Brain microvascular endothelial cell (primary cell): ENCODE data around the gene FSTL5.
A peak's percentile ranks its signal among the peaks of the same experiment; 100 is the strongest.

Experiments
- DNase-seq: peaks from one replicate; pipeline ENCODE4 v3.0.0-alpha.2; 2020
- H3K27ac ChIP-seq: fragments of 250-450 bp; sonication (Bioruptor Pico); 2 replicates; pipeline ENCODE4 v1.5.1; 2020; ENCODE audit warnings: mild to moderate bottlenecking, moderate library complexity
- H3K27me3 ChIP-seq: fragments of 250-450 bp; sonication (Bioruptor Pico); replicated peaks from 2 replicates; pipeline ENCODE4 v1.5.1; 2020; ENCODE audit warnings: mild to moderate bottlenecking
- H3K36me3 ChIP-seq: fragments of 250-450 bp; sonication (Bioruptor Pico); replicated peaks from 2 replicates; pipeline ENCODE4 v1.5.1; 2020; ENCODE audit warnings: mild to moderate bottlenecking
- H3K4me3 ChIP-seq: 2 replicates; pipeline ENCODE4 v1.5.1; 2011; ENCODE audit warnings: low read depth, mild to moderate bottlenecking, control low read depth, low read length, moderate library complexity
- in situ Hi-C: cut with HindIII; loops from 2 replicates; pipeline ENCODE4 v1.10.0; 2017; ENCODE audit warnings: low sequenced_read_pairs, low pct_ligation_motif_present
- TF ChIP-seq, protein P1 (sequence below): IDR thresholded peaks from 2 replicates; pipeline ENCODE4 v1.5.1; 2011; ENCODE audit warnings: low read depth, mild to moderate bottlenecking, moderate library complexity, low read length, control low read depth, inconsistent platforms; ENCODE audit errors: missing control alignments

The FSTL5 gene

GRCh38 chr4:161850631-161851030 is 313.2 kb downstream of the FSTL5 start:
- in situ Hi-C loops: no loop called here
- no peaks in the 10 kb centered on the region for H3K36me3 ChIP-seq
- H3K4me3 ChIP-seq: no peak overlapping the region
- no peaks in the 10 kb centered on the region for H3K27me3 ChIP-seq
- no peak for DNase-seq
- H3K27ac ChIP-seq: no peak overlapping the region
- TF ChIP-seq, protein P1, sequence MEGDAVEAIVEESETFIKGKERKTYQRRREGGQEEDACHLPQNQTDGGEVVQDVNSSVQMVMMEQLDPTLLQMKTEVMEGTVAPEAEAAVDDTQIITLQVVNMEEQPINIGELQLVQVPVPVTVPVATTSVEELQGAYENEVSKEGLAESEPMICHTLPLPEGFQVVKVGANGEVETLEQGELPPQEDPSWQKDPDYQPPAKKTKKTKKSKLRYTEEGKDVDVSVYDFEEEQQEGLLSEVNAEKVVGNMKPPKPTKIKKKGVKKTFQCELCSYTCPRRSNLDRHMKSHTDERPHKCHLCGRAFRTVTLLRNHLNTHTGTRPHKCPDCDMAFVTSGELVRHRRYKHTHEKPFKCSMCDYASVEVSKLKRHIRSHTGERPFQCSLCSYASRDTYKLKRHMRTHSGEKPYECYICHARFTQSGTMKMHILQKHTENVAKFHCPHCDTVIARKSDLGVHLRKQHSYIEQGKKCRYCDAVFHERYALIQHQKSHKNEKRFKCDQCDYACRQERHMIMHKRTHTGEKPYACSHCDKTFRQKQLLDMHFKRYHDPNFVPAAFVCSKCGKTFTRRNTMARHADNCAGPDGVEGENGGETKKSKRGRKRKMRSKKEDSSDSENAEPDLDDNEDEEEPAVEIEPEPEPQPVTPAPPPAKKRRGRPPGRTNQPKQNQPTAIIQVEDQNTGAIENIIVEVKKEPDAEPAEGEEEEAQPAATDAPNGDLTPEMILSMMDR: no peak

GRCh38 chr4:161841759-161842158 is 322.0 kb downstream of the FSTL5 start:
- in situ Hi-C loops: no loop called here
- no peak for DNase-seq
- H3K36me3 ChIP-seq: no peaks in the 10 kb centered on the region
- no peaks in the 10 kb centered on the region for H3K27me3 ChIP-seq
- TF ChIP-seq, protein P1: no peak
- no peak overlapping the region for H3K27ac ChIP-seq
- H3K4me3 ChIP-seq: no peak overlapping the region

DNA sequence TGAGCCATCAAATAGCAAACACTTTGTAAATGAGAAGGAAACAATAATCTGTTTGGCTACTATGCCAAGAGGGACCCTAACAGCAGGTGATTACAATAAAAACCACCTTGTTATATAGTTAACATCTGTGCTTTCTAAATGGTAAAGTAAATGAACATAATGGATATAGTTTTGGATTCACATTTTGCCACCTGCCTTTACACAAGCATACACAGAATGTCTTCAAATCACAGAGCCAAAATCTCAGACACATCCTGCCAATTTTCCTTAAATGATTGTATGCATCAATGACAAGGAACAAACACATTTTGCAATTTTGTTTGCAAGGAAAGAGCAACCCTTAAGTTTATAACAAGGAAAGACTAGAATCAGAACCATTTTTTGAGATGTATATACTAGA is 334.2 kb downstream of the FSTL5 start:
- Histone ChIP-seq H3K36me3 (no peaks in the 10 kb centered on the region), H3K27ac (no peak overlapping the region), H3K27me3 (no peaks in the 10 kb centered on the region), H3K4me3 (no peak overlapping the region)
- TF ChIP-seq, protein P1: no peak
- no peak for DNase-seq
- in situ Hi-C loops: no loop called here

- Histone ChIP-seq H3K27me3 (no peaks in the 10 kb centered on the region), H3K4me3 (no peak overlapping the region), H3K27ac (no peak overlapping the region), H3K36me3 (no peaks in the 10 kb centered on the region)
- peak; percentile 11 for DNase-seq
- in situ Hi-C loops: no loop called here
- TF ChIP-seq, protein P1: no peak
Measured at GRCh38 chr4:161828061-161828460, 335.7 kb downstream of the FSTL5 start.

- no peak for DNase-seq
- TF ChIP-seq, protein P1: no peak
- H3K36me3 ChIP-seq: no peaks in the 10 kb centered on the region
- no peaks in the 10 kb centered on the region for H3K27me3 ChIP-seq
- H3K27ac ChIP-seq: no peak overlapping the region
- no peak overlapping the region for H3K4me3 ChIP-seq
- in situ Hi-C loops: no loop called here
Measured at GRCh38 chr4:161827013-161827412, 336.8 kb downstream of the FSTL5 start.

GRCh38 chr4:161823450-161823849 is 340.4 kb downstream of the FSTL5 start:
- Histone ChIP-seq H3K27me3 (no peaks in the 10 kb centered on the region), H3K36me3 (no peaks in the 10 kb centered on the region), H3K4me3 (no peak overlapping the region), H3K27ac (no peak overlapping the region)
- TF ChIP-seq, protein P1: no peak
- no peak for DNase-seq
- in situ Hi-C loops: no loop called here
